Measurements from ENCODE around the gene ATOSA. TPM values are rescaled to one million over a fixed set of nuclear protein-coding genes. Genes with fewer than 3 reads are reported as not detected.

Gene ATOSA
- polyA plus RNA-seq, 3 donors: 37.7 to 53.6 (median 43.6) TPM

GRCh38 chr15:52663536-52664294, 15.5 kb downstream of the ATOSA start:
- DNase-seq (ENCODE audit: extremely low read depth in 1 of 11, low read depth in 9 of 11, low spot score in 4 of 11): no peak

- DNase-seq (ENCODE audit: extremely low read depth in 1 of 11, low read depth in 9 of 11, low spot score in 4 of 11): no peak
These were observed 17.3 kb downstream of the ATOSA start for GRCh38 chr15:52661909-52662308.

- no peak for DNase-seq (ENCODE audit: extremely low read depth in 1 of 11, low read depth in 9 of 11, low spot score in 4 of 11)
These were observed 19.0 kb downstream of the ATOSA start for GRCh38 chr15:52660192-52660591.

- DNase-seq (ENCODE audit: extremely low read depth in 1 of 11, low read depth in 9 of 11, low spot score in 4 of 11): no peak
These were observed 20.2 kb downstream of the ATOSA start for GRCh38 chr15:52658955-52659354.

- no peak for DNase-seq (ENCODE audit: extremely low read depth in 1 of 11, low read depth in 9 of 11, low spot score in 4 of 11)
These were observed 21.9 kb downstream of the ATOSA start for GRCh38 chr15:52657338-52657737.

GRCh38 chr15:52656412-52656811, 22.8 kb downstream of the ATOSA start:
- DNase-seq (ENCODE audit: extremely low read depth in 1 of 11, low read depth in 9 of 11, low spot score in 4 of 11): no peak

GRCh38 chr15:52653431-52653964, 25.7 kb downstream of the ATOSA start:
- peak in 1 of 11 donors; percentile 7 for DNase-seq (ENCODE audit: extremely low read depth in 1 of 11, low read depth in 9 of 11, low spot score in 4 of 11)

GRCh38 chr15:52652984-52653383, 26.2 kb downstream of the ATOSA start:
- no peak for DNase-seq (ENCODE audit: extremely low read depth in 1 of 11, low read depth in 9 of 11, low spot score in 4 of 11)

- DNase-seq (ENCODE audit: extremely low read depth in 1 of 11, low read depth in 9 of 11, low spot score in 4 of 11): peak in 1 of 11 donors; percentile 12
These were observed 26.9 kb downstream of the ATOSA start for GRCh38 chr15:52652286-52652685.

GRCh38 chr15:52651868-52652267, 27.3 kb downstream of the ATOSA start:
- peak; percentile 62 to 91 (median 76) for DNase-seq (ENCODE audit: extremely low read depth in 1 of 11, low read depth in 9 of 11, low spot score in 4 of 11)

GRCh38 chr15:52651114-52651513, 28.1 kb downstream of the ATOSA start:
- DNase-seq (ENCODE audit: extremely low read depth in 1 of 11, low read depth in 9 of 11, low spot score in 4 of 11): no peak

- DNase-seq (ENCODE audit: extremely low read depth in 1 of 11, low read depth in 9 of 11, low spot score in 4 of 11): no peak
These were observed 29.5 kb downstream of the ATOSA start for GRCh38 chr15:52649686-52650085.

- no peak for DNase-seq (ENCODE audit: extremely low read depth in 1 of 11, low read depth in 9 of 11, low spot score in 4 of 11)
These were observed 33.3 kb downstream of the ATOSA start for GRCh38 chr15:52645916-52646315.

GRCh38 chr15:52642386-52643361, 36.5 kb downstream of the ATOSA start:
- DNase-seq (ENCODE audit: extremely low read depth in 1 of 11, low read depth in 9 of 11, low spot score in 4 of 11): no peak

- DNase-seq (ENCODE audit: extremely low read depth in 1 of 11, low read depth in 9 of 11, low spot score in 4 of 11): no peak
These were observed 42.7 kb downstream of the ATOSA start for GRCh38 chr15:52636459-52636858.

GRCh38 chr15:52635908-52636307, 43.3 kb downstream of the ATOSA start:
- DNase-seq (ENCODE audit: extremely low read depth in 1 of 11, low read depth in 9 of 11, low spot score in 4 of 11): no peak
